Measurements from ENCODE around the gene STIM2.

Gene STIM2

DNA sequence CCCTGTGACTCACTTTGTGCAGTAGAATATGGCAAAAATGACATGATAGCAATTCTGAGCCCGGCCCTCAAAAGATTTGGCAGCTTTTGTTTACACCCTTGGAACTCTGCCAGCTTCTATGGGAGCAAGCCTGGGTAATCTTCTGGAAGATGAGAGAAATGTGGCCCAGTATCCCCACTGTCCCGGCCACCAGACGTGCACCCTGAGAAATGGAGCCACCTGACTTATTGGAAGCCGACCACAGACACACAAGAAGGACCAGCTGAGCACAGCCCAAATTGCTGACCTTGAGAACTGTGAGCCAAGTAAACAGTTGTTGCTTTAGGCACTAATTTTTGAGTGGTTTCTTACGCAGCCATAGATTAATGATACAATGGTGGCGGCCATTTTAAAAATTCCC is 197.0 kb downstream of the STIM2 start:
- TF ChIP-seq EGR1 (IDR thresholded peaks at IDR 0.05) (no peak), TEAD4 (IDR thresholded peaks at IDR 0.05) (no peak), ZBTB7A (IDR thresholded peaks at IDR 0.05; ENCODE audit: low read depth) (no peak), RAD21 (IDR thresholded peaks at IDR 0.05; ENCODE audit: low read depth) (no peak), YY1 (IDR thresholded peaks at IDR 0.05; ENCODE audit: low read depth) (no peak), CREB1 (IDR thresholded peaks at IDR 0.05; ENCODE audit: low read depth) (no peak), USF1 (IDR thresholded peaks at IDR 0.05) (no peak), EP300 (IDR thresholded peaks at IDR 0.05; ENCODE audit: borderline replicate concordance) (no peak), TAF1 (IDR thresholded peaks at IDR 0.05; ENCODE audit: low read depth) (no peak), TCF12 (IDR thresholded peaks at IDR 0.05; ENCODE audit: low read depth) (no peak), FOXM1 (IDR thresholded peaks at IDR 0.05; ENCODE audit: borderline replicate concordance, low read depth) (no peak), CEBPB (IDR thresholded peaks at IDR 0.05) (no peak), REST (IDR thresholded peaks at IDR 0.05; ENCODE audit: low read depth) (no peak), NFIC (IDR thresholded peaks at IDR 0.05) (no peak)
- TF ChIP-seq, protein P1, sequence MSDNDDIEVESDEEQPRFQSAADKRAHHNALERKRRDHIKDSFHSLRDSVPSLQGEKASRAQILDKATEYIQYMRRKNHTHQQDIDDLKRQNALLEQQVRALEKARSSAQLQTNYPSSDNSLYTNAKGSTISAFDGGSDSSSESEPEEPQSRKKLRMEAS (IDR thresholded peaks at IDR 0.05), result no peak

DNA sequence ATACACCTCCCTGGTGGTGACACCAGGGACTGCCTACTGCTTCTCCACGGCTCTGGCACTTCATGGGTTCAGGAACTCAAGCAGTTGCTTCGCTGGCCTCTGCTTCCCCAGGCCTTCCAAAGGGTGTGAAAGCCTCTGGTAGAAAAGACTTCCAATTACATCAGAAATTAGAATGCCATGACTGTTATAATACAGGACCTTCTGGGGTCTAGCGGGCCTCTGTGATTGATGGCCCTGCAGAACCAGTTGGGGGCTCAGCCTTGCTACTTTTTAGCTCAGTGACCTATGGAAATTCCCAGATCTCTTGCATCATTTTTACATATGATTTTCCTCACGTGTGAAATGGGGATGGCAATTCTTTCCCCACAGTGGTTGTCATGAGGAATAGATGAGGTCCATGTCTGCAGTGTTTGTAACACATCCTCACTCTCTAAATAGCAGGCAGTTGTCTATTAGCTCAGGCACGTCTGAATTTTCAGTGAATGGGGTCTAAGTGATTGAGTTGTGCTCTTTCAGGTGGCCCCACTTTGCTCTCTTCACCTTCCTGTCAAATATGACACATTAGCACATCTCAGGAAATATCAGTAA is 198.3 kb downstream of the STIM2 start:
- TF ChIP-seq EP300 (IDR thresholded peaks at IDR 0.05; ENCODE audit: borderline replicate concordance) (no peak), FOXM1 (IDR thresholded peaks at IDR 0.05; ENCODE audit: borderline replicate concordance, low read depth) (no peak), YY1 (IDR thresholded peaks at IDR 0.05; ENCODE audit: low read depth) (no peak), CEBPB (IDR thresholded peaks at IDR 0.05) (no peak), EGR1 (IDR thresholded peaks at IDR 0.05) (no peak), RAD21 (IDR thresholded peaks at IDR 0.05; ENCODE audit: low read depth) (no peak), TEAD4 (IDR thresholded peaks at IDR 0.05) (no peak), REST (IDR thresholded peaks at IDR 0.05; ENCODE audit: low read depth) (no peak), CREB1 (IDR thresholded peaks at IDR 0.05; ENCODE audit: low read depth) (no peak), USF1 (IDR thresholded peaks at IDR 0.05) (no peak), TAF1 (IDR thresholded peaks at IDR 0.05; ENCODE audit: low read depth) (no peak), NFIC (IDR thresholded peaks at IDR 0.05) (no peak), TCF12 (IDR thresholded peaks at IDR 0.05; ENCODE audit: low read depth) (no peak), ZBTB7A (IDR thresholded peaks at IDR 0.05; ENCODE audit: low read depth) (no peak)
- TF ChIP-seq, protein P1 (IDR thresholded peaks at IDR 0.05), result no peak

DNA sequence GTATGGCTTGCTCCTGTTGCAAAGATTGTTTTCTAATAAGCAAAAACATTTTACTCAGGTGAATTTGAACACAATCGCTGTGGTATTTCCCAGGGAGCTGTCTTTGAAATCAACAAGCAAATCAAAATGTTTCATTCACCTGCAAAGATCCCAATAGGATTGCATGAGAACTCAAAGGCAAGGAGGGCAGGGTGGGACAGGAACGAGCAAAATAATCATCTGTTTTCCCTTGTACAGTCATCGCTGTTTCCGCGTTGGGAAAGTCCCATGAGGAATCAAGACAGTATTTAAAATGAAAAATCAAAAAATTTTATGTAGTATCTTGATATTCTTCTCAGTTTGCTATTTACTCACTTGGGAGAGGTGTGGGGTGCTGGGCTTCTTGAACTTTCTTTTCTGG is 198.8 kb downstream of the STIM2 start:
- TF ChIP-seq NFIC (IDR thresholded peaks at IDR 0.05) (no peak), EP300 (IDR thresholded peaks at IDR 0.05; ENCODE audit: borderline replicate concordance) (no peak), TEAD4 (IDR thresholded peaks at IDR 0.05) (no peak), EGR1 (IDR thresholded peaks at IDR 0.05) (no peak), FOXM1 (IDR thresholded peaks at IDR 0.05; ENCODE audit: borderline replicate concordance, low read depth) (no peak), CREB1 (IDR thresholded peaks at IDR 0.05; ENCODE audit: low read depth) (no peak), TAF1 (IDR thresholded peaks at IDR 0.05; ENCODE audit: low read depth) (no peak), YY1 (IDR thresholded peaks at IDR 0.05; ENCODE audit: low read depth) (no peak), USF1 (IDR thresholded peaks at IDR 0.05) (no peak), REST (IDR thresholded peaks at IDR 0.05; ENCODE audit: low read depth) (no peak), RAD21 (IDR thresholded peaks at IDR 0.05; ENCODE audit: low read depth) (no peak), ZBTB7A (IDR thresholded peaks at IDR 0.05; ENCODE audit: low read depth) (no peak), CEBPB (IDR thresholded peaks at IDR 0.05) (no peak), TCF12 (IDR thresholded peaks at IDR 0.05; ENCODE audit: low read depth) (no peak)
- TF ChIP-seq, protein P1 (IDR thresholded peaks at IDR 0.05), result no peak
